Spinal cord (tissue), 10 donors: ENCODE results near the gene ZNF823. TPM values are rescaled to one million over a fixed set of nuclear protein-coding genes. Genes with fewer than 3 reads are reported as not detected.

Experiments
- DNase-seq, 6 donors: peaks; one replicate each; pipeline versions ENCODE4 v3.0.0 to v3.0.0-alpha.2; 2013 to 2015; ENCODE audit warnings: low spot score in 6 of 6, low read depth in 4 of 6
- H3K27ac ChIP-seq: one replicate; pipeline ENCODE4 v1.5.1; 2013; ENCODE audit warnings: low read depth, low read length, control low read depth
- H3K27me3 ChIP-seq: one replicate; pipeline ENCODE4 v1.6.1; 2013; ENCODE audit warnings: low read length; ENCODE audit not compliant: control insufficient read depth, insufficient read depth
- H3K36me3 ChIP-seq: one replicate; pipeline ENCODE4 v1.6.1; 2013; ENCODE audit warnings: low read length; ENCODE audit not compliant: control insufficient read depth, insufficient read depth
- H3K4me1 ChIP-seq: one replicate; pipeline ENCODE4 v1.6.1; 2013; ENCODE audit warnings: low read length; ENCODE audit not compliant: control insufficient read depth, insufficient read depth
- H3K4me3 ChIP-seq: one replicate; pipeline ENCODE4 v1.5.1; 2013; ENCODE audit warnings: low read depth, low read length, control low read depth
- H3K9me3 ChIP-seq: one replicate; pipeline ENCODE4 v1.6.1; 2013; ENCODE audit warnings: low read length; ENCODE audit not compliant: control insufficient read depth, insufficient read depth
- WGBS: methylation state at CpG from one replicate; pipeline ENCODE4 v1.1.5; 2013; ENCODE audit warnings: missing lambda C conversion rate; ENCODE audit not compliant: insufficient coverage; 5-methylcytosine and 5-hydroxymethylcytosine counted together
- polyA plus RNA-seq, 2 donors: library from polyadenylated mRNA; unstranded; fragments of 120-200 nt; gene quantifications; one replicate each; pipeline ENCODE4 v1.2.1, GENCODE V29; 2013; ENCODE audit not compliant: insufficient read length in 2 of 2
- total RNA-seq, 2 donors: library from RNA; depleted of rRNA in 1 of 2; stranded (reverse); fragments of 120-200 nt in 1 of 2; fragments of >200 nt in 1 of 2; gene quantifications; one replicate each; pipeline versions ENCODE4 v1.2.3 to v1.2.4, GENCODE V29; 2013 to 2014
- donor health status: healthy.

ZNF823 gene
- total and polyA plus RNA-seq, 4 donors = 4.8 to 26.1 (median 10.7) TPM

- 60% methylated on average over 1 of the region's 3 CpGs for WGBS
- Histone ChIP-seq H3K9me3 (no peaks in the 10 kb centered on the region), H3K36me3 (no peaks in the 10 kb centered on the region), H3K27me3 (no peaks in the 10 kb centered on the region), H3K4me1 (peaks cover 4% of the 10 kb centered on the region), H3K4me3 (no peak overlapping the region), H3K27ac (no peak overlapping the region)
- DNase-seq = no peak
Observed at GRCh38 chr19:11705474-11705873, 33.3 kb downstream of the ZNF823 start.

- peaks cover 4% of the 10 kb centered on the region for H3K4me1 ChIP-seq
- WGBS = no CpG with 5 or more reads among the region's 2 CpGs
- H3K27ac ChIP-seq = no peak overlapping the region
- DNase-seq = peak in 2 of 6 donors; percentile 7 to 76
- no peaks in the 10 kb centered on the region for H3K9me3 ChIP-seq
- H3K27me3 ChIP-seq = no peaks in the 10 kb centered on the region
- no peak overlapping the region for H3K4me3 ChIP-seq
- no peaks in the 10 kb centered on the region for H3K36me3 ChIP-seq
Observed at GRCh38 chr19:11704626-11705025, 34.1 kb downstream of the ZNF823 start.

GRCh38 chr19:11699931-11700794 lies 38.6 kb downstream of the ZNF823 start:
- 71% methylated on average over 3 of the region's 6 CpGs for WGBS

DNA sequence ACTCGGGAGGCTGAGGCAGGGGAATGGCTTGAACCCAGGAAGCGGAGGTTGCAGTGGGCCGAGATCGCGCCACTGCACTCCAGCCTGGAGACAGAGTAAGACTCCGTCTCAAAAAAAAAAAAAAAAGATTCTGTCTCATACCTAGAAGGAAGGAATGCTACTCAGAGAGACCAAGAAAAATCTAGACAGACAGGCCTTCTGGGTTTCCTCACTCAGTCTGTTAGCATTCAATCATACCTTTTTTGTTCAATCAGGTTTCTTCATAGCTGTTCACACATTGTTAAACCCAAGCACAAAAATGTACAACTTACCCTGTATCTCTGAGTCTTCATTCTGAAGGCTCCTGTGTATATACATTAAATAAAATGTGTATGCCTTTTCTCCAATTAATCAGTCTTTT lies 40.5 kb downstream of the ZNF823 start:
- no peaks in the 10 kb centered on the region for H3K27me3 ChIP-seq
- H3K4me3 ChIP-seq = no peak overlapping the region
- no peak overlapping the region for H3K27ac ChIP-seq
- DNase-seq = no peak
- H3K36me3 ChIP-seq = no peaks in the 10 kb centered on the region
- 92% methylated on average over 4 of the region's 6 CpGs for WGBS
- peaks cover 11% of the 10 kb centered on the region for H3K4me1 ChIP-seq
- no peaks in the 10 kb centered on the region for H3K9me3 ChIP-seq

More at GRCh38 chr19:11699931-11700794, 38.6 kb downstream of the ZNF823 start:
- peaks cover 6% of the 10 kb centered on the region for H3K4me1 ChIP-seq
- H3K36me3 ChIP-seq = no peaks in the 10 kb centered on the region
- no peaks in the 10 kb centered on the region for H3K9me3 ChIP-seq
- H3K27me3 ChIP-seq = no peaks in the 10 kb centered on the region
- no peak overlapping the region for H3K4me3 ChIP-seq
- H3K27ac ChIP-seq = no peak overlapping the region
- DNase-seq = peak in 4 of 6 donors; percentile 18 to 78 (median 45)

DNA sequence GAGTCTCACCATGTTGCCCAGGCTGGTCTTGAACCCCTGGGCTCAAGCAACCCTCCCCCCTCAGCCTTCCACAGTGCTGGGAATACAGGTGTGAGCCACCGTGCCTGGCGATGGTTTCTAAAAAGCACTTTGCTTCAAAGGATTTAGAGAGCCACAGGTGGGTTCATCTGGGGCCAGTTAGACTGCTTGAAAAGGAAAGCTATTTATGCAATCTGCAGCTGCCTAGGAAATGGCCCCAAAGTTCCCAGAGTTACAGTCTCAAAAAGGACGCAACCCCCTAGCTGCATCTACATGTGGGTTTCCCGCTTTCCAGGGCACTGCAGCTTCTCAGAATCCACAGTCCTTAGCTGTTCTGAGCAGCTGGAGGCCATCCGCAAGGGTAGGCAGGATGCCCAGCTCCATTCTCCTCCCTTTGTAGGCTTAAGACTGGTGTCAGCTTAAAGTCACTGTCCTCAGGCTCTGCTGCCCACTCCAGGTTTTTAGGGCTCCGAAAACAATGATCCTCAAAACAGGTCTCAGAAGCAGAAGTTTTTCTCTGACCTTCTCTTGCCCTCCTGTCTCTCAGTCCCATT lies 41.4 kb downstream of the ZNF823 start:
- no peaks in the 10 kb centered on the region for H3K27me3 ChIP-seq
- peaks cover 11% of the 10 kb centered on the region for H3K4me1 ChIP-seq
- peak in 1 of 6 donors; percentile 15 for DNase-seq
- H3K9me3 ChIP-seq = no peaks in the 10 kb centered on the region
- H3K36me3 ChIP-seq = no peaks in the 10 kb centered on the region
- no peak overlapping the region for H3K4me3 ChIP-seq
- no peak overlapping the region for H3K27ac ChIP-seq
- 63% methylated on average over 6 of the region's 6 CpGs for WGBS

DNA sequence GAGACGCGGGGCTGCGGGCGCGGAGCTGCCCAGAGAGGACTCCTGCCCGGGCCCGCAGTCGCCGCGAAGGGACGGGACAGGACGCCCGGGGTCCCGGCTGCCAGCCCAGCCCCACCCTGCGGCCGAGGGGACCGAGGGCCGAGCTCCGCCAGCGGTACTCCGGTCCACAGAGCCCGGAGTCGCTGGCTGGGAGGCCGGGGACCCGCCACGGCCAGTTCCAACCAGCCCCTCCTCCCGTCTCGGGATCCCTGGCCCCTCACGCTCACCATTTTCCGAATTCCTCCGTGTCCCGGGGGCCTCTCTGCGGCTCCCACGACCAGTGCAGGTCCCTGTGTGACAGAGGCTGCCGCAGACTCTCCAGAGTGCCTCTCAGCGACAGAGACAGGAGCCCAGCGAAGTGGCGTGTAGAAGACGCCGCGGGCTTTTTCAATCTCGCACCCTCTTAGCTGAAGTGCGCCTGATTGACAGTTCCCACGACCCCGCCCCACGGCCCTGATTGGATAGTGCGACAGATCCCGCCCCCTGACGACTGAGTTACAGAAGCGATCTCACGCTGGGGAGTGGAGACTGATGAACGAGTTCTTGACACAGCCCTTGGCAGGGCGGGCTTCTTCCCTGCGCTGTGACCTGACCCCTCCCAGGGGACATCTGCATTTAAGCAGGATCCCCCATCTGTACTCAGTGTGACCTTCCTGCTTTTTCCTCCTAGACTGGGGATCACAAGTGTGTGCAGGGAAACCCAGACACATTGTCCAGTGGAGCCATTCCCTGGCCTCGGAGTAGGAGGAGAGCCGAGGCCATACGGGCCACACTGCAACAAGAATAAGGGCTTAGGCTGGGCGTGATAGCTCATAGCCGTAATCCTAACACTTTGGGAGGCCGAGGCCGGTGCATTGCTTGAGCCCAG lies 44.0 kb downstream of the ZNF823 start:
- DNase-seq = peak; percentile 91 to 98 (median 92)
- Histone ChIP-seq H3K4me3 (peak overlapping the region; percentile 81), H3K27ac (peak overlapping the region; percentile 88), H3K36me3 (no peaks in the 10 kb centered on the region), H3K27me3 (no peaks in the 10 kb centered on the region), H3K4me1 (peaks cover 11% of the 10 kb centered on the region), H3K9me3 (no peaks in the 10 kb centered on the region)
- 3% methylated on average over 61 of the region's 61 CpGs for WGBS

GRCh38 chr19:11693505-11694499 lies 44.9 kb downstream of the ZNF823 start:
- WGBS = 22% methylated on average over 10 of the region's 16 CpGs
- H3K27ac ChIP-seq = no peak overlapping the region
- peak in 2 of 6 donors; percentile 9 to 16 for DNase-seq

DNA sequence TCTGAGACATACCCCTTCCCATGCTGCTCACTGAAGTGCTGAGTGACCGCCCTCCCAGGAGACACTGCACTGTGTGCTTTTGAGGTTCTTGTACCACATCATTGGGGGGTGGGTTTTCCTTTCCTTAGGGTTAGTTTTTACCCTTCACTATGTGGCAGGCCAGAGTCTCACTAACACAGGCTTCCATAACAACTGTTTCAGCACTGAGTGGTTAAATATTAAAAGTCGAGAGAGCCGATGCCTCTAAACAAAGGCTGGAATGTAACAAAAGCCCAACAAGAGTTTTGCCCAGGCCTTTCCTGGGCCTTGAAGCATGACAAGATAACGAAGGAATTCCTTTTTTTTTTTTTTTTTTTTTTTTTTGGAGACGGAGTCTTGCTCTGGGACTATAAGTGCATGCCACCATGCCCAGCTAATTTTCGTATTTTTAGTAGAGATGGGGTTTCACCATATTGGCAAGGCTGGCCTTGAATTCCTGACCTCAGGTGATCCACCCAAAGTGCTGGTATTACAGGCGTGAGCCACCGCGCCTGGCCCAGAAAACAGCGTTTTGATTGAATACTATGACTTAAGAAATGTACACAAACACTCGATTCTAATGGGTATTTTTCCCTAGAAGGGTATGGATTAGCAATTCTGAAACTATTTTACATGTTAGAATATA lies 46.5 kb downstream of the ZNF823 start:
- Histone ChIP-seq H3K27ac (no peak overlapping the region), H3K9me3 (no peaks in the 10 kb centered on the region), H3K4me1 (peaks cover 11% of the 10 kb centered on the region), H3K4me3 (no peak overlapping the region), H3K36me3 (no peaks in the 10 kb centered on the region), H3K27me3 (no peaks in the 10 kb centered on the region)
- no peak for DNase-seq
- 79% methylated on average over 3 of the region's 11 CpGs for WGBS

More at GRCh38 chr19:11693505-11694499, 44.9 kb downstream of the ZNF823 start:
- peaks cover 11% of the 10 kb centered on the region for H3K4me1 ChIP-seq
- no peaks in the 10 kb centered on the region for H3K27me3 ChIP-seq
- H3K4me3 ChIP-seq = peak overlapping the region; percentile 81
- no peaks in the 10 kb centered on the region for H3K9me3 ChIP-seq
- no peaks in the 10 kb centered on the region for H3K36me3 ChIP-seq
